Mucosa of descending colon (tissue), 3 donors: ENCODE data around the gene SMURF2. TPM values are rescaled to one million over a fixed set of nuclear protein-coding genes. Genes with fewer than 3 reads are reported as not detected.
"Not testable (repeated sequence)": the region's sequence is repeated elsewhere in the genome, so short reads cannot be mapped to it uniquely, and the experiment has no call there.

Experiments used
- ATAC-seq: fragments of 200-7000 bp; cut with Tn5 transposase; one replicate; pipeline ENCODE4 v1.9.1; 2020; ENCODE audit warnings: mild to moderate bottlenecking, moderate library complexity
- DNase-seq, 3 donors: peaks; one replicate each; pipeline ENCODE4 v3.0.0-alpha.2; 2020
- H3K36me3 ChIP-seq: fragments of 200-600 bp; one replicate; pipeline ENCODE4 v1.8.0; 2021; ENCODE audit warnings: low read depth, mild to moderate bottlenecking
- H3K4me1 ChIP-seq: fragments of 200-600 bp; one replicate; pipeline ENCODE4 v1.8.0; 2021; ENCODE audit warnings: low read depth, mild to moderate bottlenecking
- H3K4me3 ChIP-seq: fragments of 200-600 bp; one replicate; pipeline ENCODE4 v1.8.0; 2021; ENCODE audit warnings: mild to moderate bottlenecking
- H3K9me3 ChIP-seq: fragments of 200-600 bp; one replicate; pipeline ENCODE4 v1.8.0; 2021; ENCODE audit warnings: mild to moderate bottlenecking
- intact Hi-C, 2 donors: fragments of 100-400 bp; cut with DNase I in 1 of 2; cut with micrococcal nuclease in 1 of 2; formaldehyde crosslinking; loops; one replicate each; pipeline versions ENCODE4 v1.11.0 to v1.11.1; 2022; cut with DNase I, micrococcal nuclease
- total RNA-seq, 3 donors: library from RNA; stranded (reverse); fragmentation: NEBNext Ultra II Directional in 2 of 3; extraction: Animal tissue kit (Norgen Biotek cat#: 25700) in 2 of 3; gene quantifications; one replicate each; pipeline versions ENCODE4 v1.2.1 to v1.2.4, GENCODE V29; 2021 to 2023
- TF ChIP-seq, protein P1 (sequence below): fragments of 200-600 bp; IDR thresholded peaks from one replicate; pipeline ENCODE4 v1.8.0; 2022; ENCODE audit warnings: antibody characterized with exemption, mild to moderate bottlenecking
- donor health status: DM: no; HTN: no; CAD: no; lungs with moderate emphysema.
- donor health status: DM: no; HTN: no; CAD: no.
- donor health status: DM: no; HTN: yes; CAD: no.

Gene SMURF2
- total RNA-seq, 3 donors from 2014 or later, result 14.9 to 25.4 (median 15.2) TPM

DNA sequence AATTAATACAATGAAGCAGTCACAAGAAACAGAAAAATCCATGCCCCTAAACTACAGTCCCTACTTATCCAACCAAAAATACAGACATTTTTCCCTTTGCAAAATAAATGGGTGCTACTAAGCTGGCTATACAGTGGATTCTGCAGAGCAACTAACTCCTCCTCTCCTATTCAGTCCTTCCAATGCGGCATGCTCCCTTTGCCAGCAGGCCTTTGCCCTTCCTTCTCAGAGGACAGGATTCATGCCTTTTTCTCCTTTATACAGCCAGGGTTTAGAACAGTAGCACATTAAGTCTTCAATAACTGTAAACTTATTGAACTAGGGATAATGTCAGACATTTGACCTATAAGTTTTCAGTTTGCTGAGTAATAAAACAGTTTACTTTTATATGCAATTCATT, 70.2 kb downstream of the SMURF2 start:
- peak; percentile 34 for ATAC-seq
- no peaks in the 10 kb centered on the region for H3K9me3 ChIP-seq
- TF ChIP-seq, protein P1, sequence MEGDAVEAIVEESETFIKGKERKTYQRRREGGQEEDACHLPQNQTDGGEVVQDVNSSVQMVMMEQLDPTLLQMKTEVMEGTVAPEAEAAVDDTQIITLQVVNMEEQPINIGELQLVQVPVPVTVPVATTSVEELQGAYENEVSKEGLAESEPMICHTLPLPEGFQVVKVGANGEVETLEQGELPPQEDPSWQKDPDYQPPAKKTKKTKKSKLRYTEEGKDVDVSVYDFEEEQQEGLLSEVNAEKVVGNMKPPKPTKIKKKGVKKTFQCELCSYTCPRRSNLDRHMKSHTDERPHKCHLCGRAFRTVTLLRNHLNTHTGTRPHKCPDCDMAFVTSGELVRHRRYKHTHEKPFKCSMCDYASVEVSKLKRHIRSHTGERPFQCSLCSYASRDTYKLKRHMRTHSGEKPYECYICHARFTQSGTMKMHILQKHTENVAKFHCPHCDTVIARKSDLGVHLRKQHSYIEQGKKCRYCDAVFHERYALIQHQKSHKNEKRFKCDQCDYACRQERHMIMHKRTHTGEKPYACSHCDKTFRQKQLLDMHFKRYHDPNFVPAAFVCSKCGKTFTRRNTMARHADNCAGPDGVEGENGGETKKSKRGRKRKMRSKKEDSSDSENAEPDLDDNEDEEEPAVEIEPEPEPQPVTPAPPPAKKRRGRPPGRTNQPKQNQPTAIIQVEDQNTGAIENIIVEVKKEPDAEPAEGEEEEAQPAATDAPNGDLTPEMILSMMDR, result no peak
- H3K4me1 ChIP-seq, result no peaks in the 10 kb centered on the region
- no peaks in the 10 kb centered on the region for H3K36me3 ChIP-seq
- intact Hi-C loops, result no loop called here
- no peak for DNase-seq
- no peak overlapping the region for H3K4me3 ChIP-seq

DNA sequence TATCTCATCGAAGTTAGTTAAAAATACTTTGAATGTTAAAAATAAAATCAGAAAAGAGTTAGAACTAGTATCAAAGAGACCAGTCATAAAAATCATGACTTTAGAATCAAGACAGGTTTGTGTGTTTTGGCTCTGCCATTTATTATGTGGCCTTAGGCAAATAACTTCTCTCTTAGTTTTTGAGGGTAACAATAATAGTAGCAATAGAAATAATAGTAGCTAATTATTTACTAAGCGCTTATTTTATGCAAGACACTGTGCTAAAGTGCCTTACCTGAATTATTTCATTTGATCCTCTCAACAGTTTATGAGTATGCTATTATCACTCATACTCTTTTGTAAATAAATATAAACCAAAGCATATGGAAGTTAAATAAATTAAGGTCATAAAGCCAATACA, 77.0 kb downstream of the SMURF2 start:
- H3K9me3 ChIP-seq, result no peaks in the 10 kb centered on the region
- no peak for DNase-seq
- intact Hi-C loops, result no loop called here
- H3K4me3 ChIP-seq, result no peak overlapping the region
- peaks cover 4% of the 10 kb centered on the region for H3K36me3 ChIP-seq
- no peaks in the 10 kb centered on the region for H3K4me1 ChIP-seq
- TF ChIP-seq, protein P1, result no peak
- ATAC-seq, result no peak

DNA sequence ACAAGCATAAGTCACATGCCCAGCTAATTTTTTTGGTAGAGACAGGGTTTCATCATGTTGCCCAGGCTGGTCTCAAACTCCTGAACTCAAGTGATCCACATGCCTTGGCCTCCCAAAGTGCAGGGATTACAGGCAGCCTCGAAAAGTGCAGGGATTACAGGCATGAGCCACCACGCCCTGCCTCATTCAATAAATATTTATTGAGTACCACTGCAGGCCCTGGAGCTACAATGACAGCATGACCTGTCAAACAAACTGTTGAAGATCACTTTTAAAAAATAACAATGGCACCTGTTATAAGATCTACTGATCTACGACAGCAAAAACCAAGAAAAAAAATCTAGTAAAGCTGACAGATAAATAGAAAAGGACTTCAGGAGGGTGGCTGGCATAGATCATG, 79.1 kb downstream of the SMURF2 start:
- Histone ChIP-seq H3K4me1 (no peaks in the 10 kb centered on the region), H3K36me3 (peaks cover 4% of the 10 kb centered on the region), H3K4me3 (no peak overlapping the region), H3K9me3 (no peaks in the 10 kb centered on the region)
- ATAC-seq, result no peak
- intact Hi-C loops, result no loop called here
- DNase-seq, result no peak
- TF ChIP-seq, protein P1, result no peak

DNA sequence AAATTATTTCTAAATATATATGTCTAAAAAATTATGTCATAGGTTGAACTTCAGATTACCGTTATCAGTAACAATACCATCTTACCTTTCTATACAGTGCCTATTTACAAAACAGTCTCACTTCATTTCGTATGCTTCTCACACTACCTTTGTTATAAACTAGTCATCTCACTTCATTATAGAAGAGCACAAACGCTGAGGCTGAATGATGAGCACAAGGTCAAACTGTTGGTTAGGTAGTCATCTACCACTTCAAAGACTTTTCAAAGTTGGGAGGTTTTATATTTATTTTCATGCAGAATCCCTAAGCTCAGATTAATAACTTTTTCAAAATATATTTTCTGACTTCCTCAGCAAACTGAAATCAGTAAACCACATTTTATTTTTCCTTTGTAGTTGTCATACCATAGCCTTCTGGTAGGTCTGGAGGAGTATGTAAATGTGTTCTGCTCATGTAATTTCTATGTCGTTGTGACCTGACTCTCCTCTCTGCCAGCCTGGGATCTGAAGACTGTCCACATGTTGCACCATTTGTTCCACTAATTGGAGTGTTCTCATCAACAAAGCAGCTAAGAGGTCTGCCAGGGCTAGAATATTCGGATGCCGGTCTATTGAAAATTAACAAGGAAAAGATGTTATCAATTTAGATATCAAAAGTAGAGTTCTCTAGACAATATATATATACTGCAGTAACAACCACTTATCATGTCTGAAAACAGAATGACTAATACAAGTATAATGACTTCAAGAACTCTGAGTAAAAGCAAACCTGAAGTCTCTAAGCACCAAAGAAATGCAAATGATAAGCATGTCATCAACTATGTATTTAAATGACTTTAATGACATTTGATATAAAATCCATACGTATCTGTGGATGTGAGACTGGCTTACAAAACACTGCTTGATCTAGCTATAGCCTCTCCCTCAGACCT, 81.5 kb downstream of the SMURF2 start:
- H3K4me3 ChIP-seq, result no peak overlapping the region
- DNase-seq (no peak), ATAC-seq (no peak)
- peaks cover 4% of the 10 kb centered on the region for H3K36me3 ChIP-seq
- intact Hi-C loops, result no loop called here
- TF ChIP-seq, protein P1, result no peak
- H3K4me1 ChIP-seq, result no peaks in the 10 kb centered on the region
- H3K9me3 ChIP-seq, result no peaks in the 10 kb centered on the region

DNA sequence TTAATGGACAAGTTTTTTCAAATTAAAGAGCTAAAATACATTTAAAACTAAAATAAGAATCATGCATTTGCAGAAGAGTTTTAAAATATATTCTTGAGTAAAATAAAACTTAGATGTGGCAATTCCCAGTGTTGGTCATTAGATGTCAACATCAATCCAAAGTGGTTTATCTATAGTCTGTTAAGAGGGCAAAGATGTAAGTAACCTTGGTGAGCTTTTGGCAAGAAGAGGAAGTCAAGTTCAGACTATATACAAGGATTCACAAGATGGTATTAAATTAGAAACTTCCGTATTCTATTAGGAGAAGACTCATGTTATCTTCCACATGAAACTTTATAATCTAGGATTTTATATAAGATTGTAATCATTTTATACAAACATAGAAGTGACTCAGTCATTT, 82.2 kb downstream of the SMURF2 start:
- H3K4me1 ChIP-seq, result no peaks in the 10 kb centered on the region
- no peaks in the 10 kb centered on the region for H3K9me3 ChIP-seq
- no peak for ATAC-seq
- no peak overlapping the region for H3K4me3 ChIP-seq
- intact Hi-C loops, result no loop called here
- TF ChIP-seq, protein P1, result no peak
- peaks cover 4% of the 10 kb centered on the region for H3K36me3 ChIP-seq
- DNase-seq, result no peak

DNA sequence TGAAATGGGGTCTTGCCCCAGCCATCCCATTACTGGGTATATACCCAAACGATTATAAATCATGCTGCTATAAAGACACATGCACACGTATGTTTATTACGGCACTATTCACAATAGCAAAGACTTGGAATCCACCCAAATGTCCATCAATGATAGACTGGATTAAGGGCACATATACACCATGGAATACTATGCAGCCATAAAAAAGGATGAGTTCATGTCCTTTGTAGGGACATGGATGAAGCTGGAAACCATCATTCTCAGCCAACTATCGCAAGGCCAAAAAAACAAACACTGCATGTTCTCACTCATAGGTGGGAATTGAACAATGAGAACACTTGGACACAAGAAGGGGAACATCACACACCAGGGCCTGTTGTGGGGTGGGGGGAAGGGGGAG, 85.1 kb downstream of the SMURF2 start:
- DNase-seq, intact Hi-C loops, H3K4me3 ChIP-seq, ATAC-seq, H3K4me1 ChIP-seq, H3K9me3 ChIP-seq, H3K36me3 ChIP-seq: not testable (repeated sequence)
